ENCODE measurements around the gene ABHD10. TPM values are rescaled to one million over a fixed set of nuclear protein-coding genes. Genes with fewer than 3 reads are reported as not detected.

The ABHD10 gene
- total RNA-seq, 2 donors from 2014 or later = 15.6 to 17.1 TPM

DNA sequence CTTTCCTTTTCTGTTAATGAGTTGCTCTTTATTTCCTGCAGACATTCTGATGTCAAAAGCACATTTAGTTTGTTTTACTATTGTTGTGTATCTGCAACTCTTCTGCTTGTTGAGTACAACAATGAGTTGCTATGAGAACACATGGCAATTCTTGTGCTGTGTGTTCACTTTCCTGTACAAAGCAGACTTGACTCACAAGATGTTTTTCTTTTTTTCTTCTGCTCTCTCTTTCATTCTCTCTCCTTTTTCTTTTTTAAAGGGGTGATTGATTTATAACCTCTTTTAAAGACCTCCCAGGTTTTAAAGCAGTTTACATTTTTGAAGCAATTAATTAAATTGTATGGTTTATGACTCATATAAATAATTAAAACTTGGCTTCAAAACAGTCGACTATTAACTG lies 31.6 kb upstream of the ABHD10 start:
- no peaks in the 10 kb centered on the region for H3K36me3 ChIP-seq (replicated peaks in 1 of 2; ENCODE audit: insufficient read depth in 1 of 2, low read depth in 2 of 2)
- no peak for DNase-seq
- no peak for ATAC-seq
- TF ChIP-seq POLR2A (IDR thresholded peaks at IDR 0.05) (no peak), CTCF (IDR thresholded peaks at IDR 0.05) (no peak)
- intact Hi-C loops (cut with DNase I) = no loop called here
- no peaks in the 10 kb centered on the region for H3K4me1 ChIP-seq
- no peaks in the 10 kb centered on the region for H3K9me3 ChIP-seq
- H3K27ac ChIP-seq = no peak overlapping the region
- H3K4me3 ChIP-seq = no peak overlapping the region
- 22 to 30% methylated on average over 1 of the region's 1 CpG for WGBS, 2 donors
- H3K27me3 ChIP-seq = no peaks in the 10 kb centered on the region

DNA sequence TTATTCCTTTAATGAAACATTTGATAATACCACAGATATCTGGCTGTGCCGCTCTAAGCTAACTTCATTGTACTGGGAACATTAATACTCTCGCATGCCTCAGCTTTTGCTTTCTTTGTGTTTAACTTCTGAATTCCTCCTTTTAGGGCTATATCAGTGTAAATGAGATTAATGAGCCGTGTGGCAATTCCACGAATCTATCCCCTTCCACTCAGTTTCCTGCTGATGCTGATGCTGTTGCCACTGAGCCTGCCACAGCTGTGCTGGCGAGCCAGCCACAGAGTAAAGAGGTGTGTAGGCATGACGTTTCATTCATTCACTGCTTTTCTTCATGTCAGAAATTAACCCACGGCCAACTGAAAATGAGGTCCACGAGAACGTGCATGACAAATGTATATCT lies 30.0 kb upstream of the ABHD10 start:
- no peak for DNase-seq
- intact Hi-C loops (cut with DNase I) = no loop called here
- WGBS, 2 donors = 88 to 89% methylated on average over 9 of the region's 9 CpGs
- Histone ChIP-seq H3K36me3 (replicated peaks in 1 of 2; ENCODE audit: insufficient read depth in 1 of 2, low read depth in 2 of 2) (no peaks in the 10 kb centered on the region), H3K4me1 (no peaks in the 10 kb centered on the region), H3K4me3 (no peak overlapping the region), H3K27ac (no peak overlapping the region), H3K27me3 (no peaks in the 10 kb centered on the region), H3K9me3 (no peaks in the 10 kb centered on the region)
- no peak for TF ChIP-seq CTCF (IDR thresholded peaks at IDR 0.05)
- TF ChIP-seq POLR2A (IDR thresholded peaks at IDR 0.05) = no peak
- ATAC-seq = no peak

- H3K27ac ChIP-seq = no peak overlapping the region
- intact Hi-C loops (cut with DNase I) = no loop called here
- no peak for ATAC-seq
Measured at GRCh38 chr3:111949712-111950111, 29.1 kb upstream of the ABHD10 start.

DNA sequence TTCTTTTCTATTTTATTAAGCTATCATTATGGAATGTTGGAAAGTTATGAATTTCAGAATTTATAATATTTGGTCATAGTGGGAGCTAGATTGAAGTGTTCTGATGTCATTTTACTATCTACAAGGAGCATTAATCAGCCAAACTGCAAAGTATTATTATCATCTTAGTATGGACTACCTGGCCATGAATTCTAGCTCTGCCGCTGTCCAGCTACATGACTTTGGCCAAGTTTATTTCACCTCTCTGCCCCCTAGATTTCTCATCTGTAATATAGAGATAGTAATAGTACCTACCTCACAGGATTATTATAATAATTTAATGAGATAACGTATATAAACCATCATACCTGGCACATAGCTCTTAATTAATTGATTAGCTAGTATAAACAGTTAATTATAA lies 27.8 kb upstream of the ABHD10 start:
- no peak for ATAC-seq
- DNase-seq = no peak
- Histone ChIP-seq H3K4me3 (no peak overlapping the region), H3K36me3 (replicated peaks in 1 of 2; ENCODE audit: insufficient read depth in 1 of 2, low read depth in 2 of 2) (no peaks in the 10 kb centered on the region), H3K9me3 (no peaks in the 10 kb centered on the region), H3K27ac (no peak overlapping the region), H3K4me1 (no peaks in the 10 kb centered on the region), H3K27me3 (no peaks in the 10 kb centered on the region)
- intact Hi-C loops (cut with DNase I) = no loop called here
- TF ChIP-seq POLR2A (IDR thresholded peaks at IDR 0.05) = no peak
- no peak for TF ChIP-seq CTCF (IDR thresholded peaks at IDR 0.05)
- WGBS, 2 donors = 77 to 82% methylated on average over 2 of the region's 2 CpGs

More at GRCh38 chr3:111949712-111950111, 29.1 kb upstream of the ABHD10 start:
- Histone ChIP-seq H3K4me1 (no peaks in the 10 kb centered on the region), H3K36me3 (replicated peaks in 1 of 2; ENCODE audit: insufficient read depth in 1 of 2, low read depth in 2 of 2) (no peaks in the 10 kb centered on the region), H3K27me3 (no peaks in the 10 kb centered on the region), H3K4me3 (no peak overlapping the region), H3K9me3 (no peaks in the 10 kb centered on the region)
- no peak for DNase-seq
- 79 to 83% methylated on average over 3 of the region's 3 CpGs for WGBS, 2 donors
- TF ChIP-seq CTCF (IDR thresholded peaks at IDR 0.05) (no peak), POLR2A (IDR thresholded peaks at IDR 0.05) (no peak)

- no peak overlapping the region for H3K27ac ChIP-seq
- H3K4me3 ChIP-seq = no peak overlapping the region
- TF ChIP-seq POLR2A (IDR thresholded peaks at IDR 0.05) = no peak
- TF ChIP-seq CTCF (IDR thresholded peaks at IDR 0.05) = no peak
- intact Hi-C loops (cut with DNase I) = no loop called here
- no peak for DNase-seq
- WGBS, 2 donors = 94 to 95% methylated on average over 5 of the region's 5 CpGs
- H3K27me3 ChIP-seq = no peaks in the 10 kb centered on the region
- no peak for ATAC-seq
- no peaks in the 10 kb centered on the region for H3K36me3 ChIP-seq (replicated peaks in 1 of 2; ENCODE audit: insufficient read depth in 1 of 2, low read depth in 2 of 2)
- H3K4me1 ChIP-seq = no peaks in the 10 kb centered on the region
- H3K9me3 ChIP-seq = no peaks in the 10 kb centered on the region
Measured at GRCh38 chr3:111952086-111952485, 26.7 kb upstream of the ABHD10 start.
